ENCODE measurements around the gene KAZN. TPM values are rescaled to one million over a fixed set of nuclear protein-coding genes. Genes with fewer than 3 reads are reported as not detected.

Gene KAZN
- total RNA-seq, 1 experiment from 2014 or later = 2.4 TPM

- BruUV-seq (replicated peaks) = no TSS peak
- ChIA-PET POLR2A (no interaction called here), CTCF (no interaction called here)
- Mint-ChIP-seq H3K36me3 (ENCODE audit: insufficient read depth, unreplicated experiment) (no peaks in the 10 kb centered on the region), H3K27me3 (ENCODE audit: insufficient read depth, unreplicated experiment) (no peaks in the 10 kb centered on the region), H3K27ac (ENCODE audit: unreplicated experiment) (no peak overlapping the region), H3K4me3 (ENCODE audit: unreplicated experiment) (no peak overlapping the region), H3K9me3 (ENCODE audit: unreplicated experiment) (no peaks in the 10 kb centered on the region), H3K4me1 (ENCODE audit: low read depth, unreplicated experiment) (no peaks in the 10 kb centered on the region)
- H3K4me1 ChIP-seq = peaks cover 4% of the 10 kb centered on the region; the same call in 1 of the 2 replicates
- H3K36me3 ChIP-seq (ENCODE audit: control insufficient read depth, insufficient read depth, low read length) = no peaks in the 10 kb centered on the region
- H3K9me3 ChIP-seq = no peaks in the 10 kb centered on the region
- intact Hi-C loops (cut with micrococcal nuclease; ENCODE audit: unreplicated experiment) = no loop called here
- no peak for DNase-seq
- H3K4me3 ChIP-seq (ENCODE audit: low read depth, low read length) = no peak overlapping the region
- no peaks in the 10 kb centered on the region; the same call in 1 of the 2 replicates for H3K27me3 ChIP-seq (replicated peaks; ENCODE audit: control insufficient read depth, insufficient read depth, low read length)
- no peak for TF ChIP-seq CTCF (IDR thresholded peaks at IDR 0.05; ENCODE audit: insufficient read depth in 1 of 2, low read depth in 1 of 2, low read length in 1 of 2, severe bottlenecking in 1 of 2, unreplicated experiment in 1 of 2)
Measured at GRCh38 chr1:14926818-14927575, 328.5 kb downstream of the KAZN start.

GRCh38 chr1:14928412-14928811 lies 329.9 kb downstream of the KAZN start:
- no TSS peak for BruUV-seq (replicated peaks)
- Histone ChIP-seq H3K4me3 (ENCODE audit: low read depth, low read length) (no peak overlapping the region), H3K36me3 (ENCODE audit: control insufficient read depth, insufficient read depth, low read length) (no peaks in the 10 kb centered on the region), H3K4me1 (peaks cover 4% of the 10 kb centered on the region; the same call in 1 of the 2 replicates), H3K27me3 (replicated peaks; ENCODE audit: control insufficient read depth, insufficient read depth, low read length) (no peaks in the 10 kb centered on the region; the same call in 1 of the 2 replicates), H3K9me3 (no peaks in the 10 kb centered on the region)
- no peak overlapping the region for H3K27ac Mint-ChIP-seq (ENCODE audit: unreplicated experiment)
- H3K4me1 Mint-ChIP-seq (ENCODE audit: low read depth, unreplicated experiment) = no peaks in the 10 kb centered on the region
- ChIA-PET CTCF (no interaction called here), POLR2A (no interaction called here)
- no peak overlapping the region for H3K4me3 Mint-ChIP-seq (ENCODE audit: unreplicated experiment)
- H3K27me3 Mint-ChIP-seq (ENCODE audit: insufficient read depth, unreplicated experiment) = no peaks in the 10 kb centered on the region
- no peaks in the 10 kb centered on the region for H3K36me3 Mint-ChIP-seq (ENCODE audit: insufficient read depth, unreplicated experiment)
- DNase-seq = no peak
- intact Hi-C loops (cut with micrococcal nuclease; ENCODE audit: unreplicated experiment) = no loop called here
- TF ChIP-seq CTCF (IDR thresholded peaks at IDR 0.05; ENCODE audit: insufficient read depth in 1 of 2, low read depth in 1 of 2, low read length in 1 of 2, severe bottlenecking in 1 of 2, unreplicated experiment in 1 of 2) = no peak
- no peaks in the 10 kb centered on the region for H3K9me3 Mint-ChIP-seq (ENCODE audit: unreplicated experiment)

- Mint-ChIP-seq H3K4me1 (ENCODE audit: low read depth, unreplicated experiment) (no peaks in the 10 kb centered on the region), H3K27me3 (ENCODE audit: insufficient read depth, unreplicated experiment) (no peaks in the 10 kb centered on the region)
- intact Hi-C loops (cut with micrococcal nuclease; ENCODE audit: unreplicated experiment) = no loop called here
Measured at GRCh38 chr1:14928886-14929546, 330.5 kb downstream of the KAZN start.

More at GRCh38 chr1:14928886-14929546, 330.5 kb downstream of the KAZN start:
- H3K9me3 ChIP-seq = no peaks in the 10 kb centered on the region
- no peaks in the 10 kb centered on the region for H3K36me3 ChIP-seq (ENCODE audit: control insufficient read depth, insufficient read depth, low read length)
- peaks cover 4% of the 10 kb centered on the region; the same call in 1 of the 2 replicates for H3K4me1 ChIP-seq
- H3K9me3 Mint-ChIP-seq (ENCODE audit: unreplicated experiment) = no peaks in the 10 kb centered on the region
- no peak overlapping the region for H3K4me3 ChIP-seq (ENCODE audit: low read depth, low read length)
- no peak for DNase-seq
- peak overlapping the region; percentile 32 for H3K4me3 Mint-ChIP-seq (ENCODE audit: unreplicated experiment)
- H3K27me3 ChIP-seq (replicated peaks; ENCODE audit: control insufficient read depth, insufficient read depth, low read length) = no peaks in the 10 kb centered on the region; the same call in 1 of the 2 replicates
- H3K27ac Mint-ChIP-seq (ENCODE audit: unreplicated experiment) = peak overlapping the region; percentile 38
- POLR2A ChIA-PET = no interaction called here
- no peak for TF ChIP-seq CTCF (IDR thresholded peaks at IDR 0.05; ENCODE audit: insufficient read depth in 1 of 2, low read depth in 1 of 2, low read length in 1 of 2, severe bottlenecking in 1 of 2, unreplicated experiment in 1 of 2)
- BruUV-seq (replicated peaks) = no TSS peak
- no peaks in the 10 kb centered on the region for H3K36me3 Mint-ChIP-seq (ENCODE audit: insufficient read depth, unreplicated experiment)
- CTCF ChIA-PET = interaction anchor here (0.7 kb wide), 1 partner anchor 433 kb away, joined by 3 read pairs; no protein-coding TSS in a partner anchor

Measured in Caco-2 (cell line).